ENCODE results near the gene PLN.

- no peak for TF ChIP-seq CTCF (conservative IDR thresholded peaks at IDR 0.05; ENCODE audit: low read depth, low read length)
- no peak for TF ChIP-seq EZH2phosphoT487 (IDR thresholded peaks at IDR 0.05; ENCODE audit: borderline replicate concordance, low read length)
These were observed 40.5 kb upstream of the PLN start for GRCh38 chr6:118507636-118508035.
